Measurements from ENCODE around the gene OXNAD1. TPM values are rescaled to one million over a fixed set of nuclear protein-coding genes. Genes with fewer than 3 reads are reported as not detected.
A peak's percentile ranks its signal among the peaks of the same experiment; 100 is the strongest.

OXNAD1 gene
- total and polyA plus RNA-seq, 2 of the 13 experiments (the other 11 are each of a cell fraction or from before 2014, with no cell fraction given) = 9.9 to 18.8 TPM

GRCh38 chr3:16332904-16333426 is 68.0 kb downstream of the OXNAD1 start (continued):
- TF ChIP-seq, protein P1, sequence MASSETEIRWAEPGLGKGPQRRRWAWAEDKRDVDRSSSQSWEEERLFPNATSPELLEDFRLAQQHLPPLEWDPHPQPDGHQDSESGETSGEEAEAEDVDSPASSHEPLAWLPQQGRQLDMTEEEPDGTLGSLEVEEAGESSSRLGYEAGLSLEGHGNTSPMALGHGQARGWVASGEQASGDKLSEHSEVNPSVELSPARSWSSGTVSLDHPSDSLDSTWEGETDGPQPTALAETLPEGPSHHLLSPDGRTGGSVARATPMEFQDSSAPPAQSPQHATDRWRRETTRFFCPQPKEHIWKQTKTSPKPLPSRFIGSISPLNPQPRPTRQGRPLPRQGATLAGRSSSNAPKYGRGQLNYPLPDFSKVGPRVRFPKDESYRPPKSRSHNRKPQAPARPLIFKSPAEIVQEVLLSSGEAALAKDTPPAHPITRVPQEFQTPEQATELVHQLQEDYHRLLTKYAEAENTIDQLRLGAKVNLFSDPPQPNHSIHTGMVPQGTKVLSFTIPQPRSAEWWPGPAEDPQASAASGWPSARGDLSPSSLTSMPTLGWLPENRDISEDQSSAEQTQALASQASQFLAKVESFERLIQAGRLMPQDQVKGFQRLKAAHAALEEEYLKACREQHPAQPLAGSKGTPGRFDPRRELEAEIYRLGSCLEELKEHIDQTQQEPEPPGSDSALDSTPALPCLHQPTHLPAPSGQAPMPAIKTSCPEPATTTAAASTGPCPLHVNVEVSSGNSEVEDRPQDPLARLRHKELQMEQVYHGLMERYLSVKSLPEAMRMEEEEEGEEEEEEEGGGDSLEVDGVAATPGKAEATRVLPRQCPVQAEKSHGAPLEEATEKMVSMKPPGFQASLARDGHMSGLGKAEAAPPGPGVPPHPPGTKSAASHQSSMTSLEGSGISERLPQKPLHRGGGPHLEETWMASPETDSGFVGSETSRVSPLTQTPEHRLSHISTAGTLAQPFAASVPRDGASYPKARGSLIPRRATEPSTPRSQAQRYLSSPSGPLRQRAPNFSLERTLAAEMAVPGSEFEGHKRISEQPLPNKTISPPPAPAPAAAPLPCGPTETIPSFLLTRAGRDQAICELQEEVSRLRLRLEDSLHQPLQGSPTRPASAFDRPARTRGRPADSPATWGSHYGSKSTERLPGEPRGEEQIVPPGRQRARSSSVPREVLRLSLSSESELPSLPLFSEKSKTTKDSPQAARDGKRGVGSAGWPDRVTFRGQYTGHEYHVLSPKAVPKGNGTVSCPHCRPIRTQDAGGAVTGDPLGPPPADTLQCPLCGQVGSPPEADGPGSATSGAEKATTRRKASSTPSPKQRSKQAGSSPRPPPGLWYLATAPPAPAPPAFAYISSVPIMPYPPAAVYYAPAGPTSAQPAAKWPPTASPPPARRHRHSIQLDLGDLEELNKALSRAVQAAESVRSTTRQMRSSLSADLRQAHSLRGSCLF (CRISPR knock-in tag; IDR thresholded peaks at IDR 0.05; ENCODE audit: borderline replicate concordance) = no peak
- no peak for TF ChIP-seq GATA4 (IDR thresholded peaks at IDR 0.05; ENCODE audit: borderline replicate concordance, low read depth)
- no peak for TF ChIP-seq ZNF724P (CRISPR knock-in tag; IDR thresholded peaks at IDR 0.05; ENCODE audit: borderline replicate concordance)
- peak; percentile 51; the same call in 1 of the 2 replicates for TF ChIP-seq MED13 (CRISPR knock-in tag; IDR thresholded peaks at IDR 0.05)
- peak; percentile 31; the same call in 1 of the 2 replicates for TF ChIP-seq THAP11 (CRISPR knock-in tag; IDR thresholded peaks at IDR 0.05)
- peak; percentile 98 for TF ChIP-seq RXRB (CRISPR knock-in tag; IDR thresholded peaks at IDR 0.05; ENCODE audit: borderline replicate concordance)
- TF ChIP-seq HMGXB3 (CRISPR knock-in tag; IDR thresholded peaks at IDR 0.05; ENCODE audit: borderline replicate concordance) = no peak; the same call in 1 of the 2 replicates
- no peak for TF ChIP-seq ZNF33A (CRISPR knock-in tag; IDR thresholded peaks at IDR 0.05; ENCODE audit: borderline replicate concordance)
- TF ChIP-seq PPARG (CRISPR knock-in tag; conservative IDR thresholded peaks at IDR 0.05) = peak; percentile 64; the same call in 1 of the 2 replicates
- TF ChIP-seq CAMTA2 (CRISPR knock-in tag; IDR thresholded peaks at IDR 0.05; ENCODE audit: borderline replicate concordance) = no peak
- peak; percentile 83 for TF ChIP-seq NCOR1 (IDR thresholded peaks at IDR 0.05; ENCODE audit: borderline replicate concordance, low read length)
- no peak for TF ChIP-seq NBN (conservative IDR thresholded peaks at IDR 0.05)
- no peak for TF ChIP-seq DR1 (CRISPR knock-in tag; IDR thresholded peaks at IDR 0.05)
- TF ChIP-seq, protein P2, sequence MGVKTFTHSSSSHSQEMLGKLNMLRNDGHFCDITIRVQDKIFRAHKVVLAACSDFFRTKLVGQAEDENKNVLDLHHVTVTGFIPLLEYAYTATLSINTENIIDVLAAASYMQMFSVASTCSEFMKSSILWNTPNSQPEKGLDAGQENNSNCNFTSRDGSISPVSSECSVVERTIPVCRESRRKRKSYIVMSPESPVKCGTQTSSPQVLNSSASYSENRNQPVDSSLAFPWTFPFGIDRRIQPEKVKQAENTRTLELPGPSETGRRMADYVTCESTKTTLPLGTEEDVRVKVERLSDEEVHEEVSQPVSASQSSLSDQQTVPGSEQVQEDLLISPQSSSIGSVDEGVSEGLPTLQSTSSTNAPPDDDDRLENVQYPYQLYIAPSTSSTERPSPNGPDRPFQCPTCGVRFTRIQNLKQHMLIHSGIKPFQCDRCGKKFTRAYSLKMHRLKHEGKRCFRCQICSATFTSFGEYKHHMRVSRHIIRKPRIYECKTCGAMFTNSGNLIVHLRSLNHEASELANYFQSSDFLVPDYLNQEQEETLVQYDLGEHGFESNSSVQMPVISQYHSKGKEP (CRISPR knock-in tag; IDR thresholded peaks at IDR 0.05) = no peak
- no peak for TF ChIP-seq ZNF431 (CRISPR knock-in tag; IDR thresholded peaks at IDR 0.05; ENCODE audit: borderline replicate concordance, low read depth)
- TF ChIP-seq HHEX (CRISPR knock-in tag; IDR thresholded peaks at IDR 0.05) = peak; percentile 82
- no peak for TF ChIP-seq ZNF230 (CRISPR knock-in tag; IDR thresholded peaks at IDR 0.05)
- peak; percentile 81 for TF ChIP-seq HNF4G (IDR thresholded peaks at IDR 0.05; ENCODE audit: borderline replicate concordance, low read depth, low read length)
- no peak; the same call in 1 of the 2 replicates for TF ChIP-seq HNF4G (CRISPR knock-in tag; IDR thresholded peaks at IDR 0.05; ENCODE audit: borderline replicate concordance, low read depth)
- no peak for TF ChIP-seq MTA3 (CRISPR knock-in tag; IDR thresholded peaks at IDR 0.05)

Data from HepG2 (cell line).